GM18526 (cell line): ENCODE measurements around the gene PPP1R12A.

Experiments
- POLR2A ChIP-seq: IDR thresholded peaks from 3 replicates; pipeline ENCODE4 v1.6.1; 2011; ENCODE audit not compliant: insufficient read length; ENCODE audit errors: extremely low read depth

PPP1R12A gene

DNA sequence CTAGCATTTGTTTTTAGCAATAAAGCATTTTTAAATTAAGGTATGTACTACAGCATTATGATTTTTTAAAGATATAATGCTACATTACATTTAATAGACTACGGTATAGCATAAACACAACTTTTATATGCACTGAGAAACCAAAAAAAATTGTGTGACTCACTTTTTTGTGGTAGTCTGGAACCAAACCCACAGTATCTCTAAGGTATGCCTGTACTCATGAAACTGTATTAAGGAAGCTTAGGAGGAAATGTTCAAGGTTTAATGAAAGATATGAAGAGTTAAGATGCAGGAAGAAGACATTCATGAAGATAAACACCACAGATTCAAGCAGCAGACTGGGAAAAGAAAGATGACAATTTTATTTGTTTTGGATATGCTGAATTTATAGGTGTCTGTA lies 51.7 kb downstream of the PPP1R12A start:
- no peak for TF ChIP-seq POLR2A

- no peak for TF ChIP-seq POLR2A
Observed at GRCh38 chr12:79881351-79881750, 53.5 kb downstream of the PPP1R12A start.

DNA sequence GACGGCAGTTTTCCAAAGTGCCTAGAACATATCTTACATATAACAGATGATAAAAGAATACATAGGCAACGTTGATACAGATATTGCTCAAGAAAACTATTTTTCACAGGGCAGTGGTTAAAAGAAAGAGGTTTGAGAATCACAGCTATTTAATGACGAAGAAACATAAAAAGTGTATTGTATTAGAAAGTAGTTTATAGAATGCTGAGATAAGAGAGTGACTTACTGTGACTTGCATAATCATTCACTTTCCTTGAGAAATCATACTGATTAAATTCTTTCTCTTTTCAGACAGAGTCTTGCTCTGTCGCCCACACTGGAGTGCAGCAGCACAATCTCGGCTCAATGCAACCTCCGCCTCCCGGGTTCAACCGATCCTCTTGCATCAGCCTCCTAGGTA lies 57.7 kb downstream of the PPP1R12A start:
- no peak for TF ChIP-seq POLR2A

GRCh38 chr12:79874665-79875064 lies 60.2 kb downstream of the PPP1R12A start:
- no peak for TF ChIP-seq POLR2A

- TF ChIP-seq POLR2A = no peak
Observed at GRCh38 chr12:79873201-79873600, 61.7 kb downstream of the PPP1R12A start.

DNA sequence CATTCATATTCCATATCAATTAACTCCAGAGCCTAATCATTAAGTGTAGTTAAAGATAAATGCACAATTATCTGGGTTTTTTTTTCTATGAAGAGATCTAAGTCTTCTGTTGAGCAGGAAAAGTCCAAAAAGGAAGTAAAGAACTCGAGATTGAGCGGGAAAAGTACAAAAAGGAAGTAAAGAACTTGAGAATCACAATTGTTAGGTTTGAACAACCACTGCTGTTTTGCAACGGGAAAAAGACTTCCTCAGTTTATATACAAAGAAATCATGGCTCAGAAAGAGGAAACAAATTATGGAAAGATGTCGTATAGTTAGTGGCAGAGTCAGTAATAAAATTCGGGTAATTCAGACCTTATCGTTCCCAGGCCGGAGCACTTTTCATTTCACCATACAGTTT lies 63.3 kb downstream of the PPP1R12A start:
- TF ChIP-seq POLR2A = no peak

DNA sequence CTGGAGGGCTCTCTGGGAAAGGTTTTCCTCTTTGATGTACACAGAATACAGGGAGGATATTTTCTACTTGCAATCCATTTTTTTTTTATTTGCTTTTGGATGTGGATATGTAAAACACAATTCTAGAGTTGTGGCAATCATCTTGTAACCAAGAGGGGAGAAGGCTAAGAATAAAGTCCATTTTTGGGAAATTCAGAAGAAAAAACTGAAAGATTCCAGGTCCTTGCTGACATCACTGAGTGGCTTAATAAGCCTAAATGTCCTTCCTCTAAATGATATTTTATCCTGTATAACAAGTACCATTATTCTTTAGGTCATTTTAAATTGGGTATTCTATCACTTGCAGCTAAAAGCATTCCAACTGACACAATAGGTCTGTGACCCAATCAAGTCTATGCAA lies 64.0 kb downstream of the PPP1R12A start:
- TF ChIP-seq POLR2A = no peak

- no peak for TF ChIP-seq POLR2A
Observed at GRCh38 chr12:79859646-79860045, 75.3 kb downstream of the PPP1R12A start.

DNA sequence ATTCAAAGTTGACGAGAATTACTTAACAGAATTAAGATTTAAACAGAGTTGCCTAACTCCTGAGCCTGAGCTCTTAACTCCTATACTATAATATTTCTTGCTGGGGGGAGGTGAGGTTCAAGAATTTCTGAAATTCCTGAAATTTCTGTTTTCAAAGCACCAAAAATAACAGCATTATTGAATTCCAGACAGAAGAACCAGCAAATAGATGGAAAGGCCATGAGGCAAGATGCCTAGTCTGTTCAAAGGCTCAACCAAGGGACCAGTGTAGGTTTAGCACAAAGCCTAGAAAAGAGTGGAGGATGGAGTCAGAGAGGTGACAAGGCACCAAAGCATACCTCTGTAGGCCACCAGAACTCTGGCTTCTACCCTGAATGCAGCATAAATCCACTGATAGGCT lies 76.4 kb downstream of the PPP1R12A start:
- TF ChIP-seq POLR2A = no peak

DNA sequence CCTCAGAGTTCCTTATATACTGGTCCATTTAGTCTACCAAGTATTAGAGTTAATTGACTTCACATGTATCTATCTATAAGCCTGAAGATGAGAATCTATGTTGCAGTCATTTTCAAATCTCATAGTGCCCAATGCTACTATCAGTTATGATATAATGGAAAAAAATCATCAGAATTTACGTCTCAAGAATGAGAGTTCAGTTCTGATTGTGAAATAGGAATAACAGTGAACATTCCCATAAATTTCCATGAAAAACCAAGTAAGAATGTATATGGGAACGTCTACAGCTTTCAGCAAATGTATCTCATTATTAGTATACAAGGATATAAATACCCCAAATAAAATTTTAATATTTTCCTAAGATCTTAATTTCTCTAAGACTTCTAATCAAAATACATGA lies 77.2 kb downstream of the PPP1R12A start:
- no peak for TF ChIP-seq POLR2A

DNA sequence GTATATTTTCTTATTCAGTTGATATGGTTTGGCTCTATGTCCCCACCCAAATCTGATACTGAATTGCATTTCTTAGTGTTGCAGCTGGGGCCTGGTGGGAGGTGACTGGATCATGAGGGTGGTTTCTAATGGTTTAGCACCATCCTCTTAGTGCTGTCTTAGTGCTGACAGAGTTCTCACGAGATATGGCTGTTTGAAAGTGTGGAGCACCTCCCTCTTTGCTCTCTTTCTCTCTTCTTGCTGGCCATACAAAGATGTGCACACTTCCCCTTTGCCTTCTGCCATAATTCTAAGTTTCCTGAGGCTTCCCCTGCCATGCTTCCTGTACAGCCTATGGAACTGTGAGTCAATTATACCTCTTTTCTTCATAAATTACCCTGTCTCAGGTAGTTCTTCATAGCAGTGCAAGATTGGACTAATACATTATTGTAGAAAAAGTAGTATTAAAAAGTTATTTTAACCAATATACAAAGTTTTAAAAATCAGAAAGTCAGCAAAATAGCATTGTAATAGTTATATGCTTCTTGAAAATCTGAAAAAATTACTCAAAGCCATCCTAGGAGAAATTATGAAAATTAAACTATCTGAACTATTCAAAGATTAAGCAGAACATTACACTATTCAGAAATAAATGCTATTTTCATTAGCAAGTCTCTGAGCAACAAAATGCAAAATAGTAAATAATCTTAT lies 84.1 kb downstream of the PPP1R12A start:
- no peak for TF ChIP-seq POLR2A

GRCh38 chr12:79848339-79848738 lies 86.6 kb downstream of the PPP1R12A start:
- TF ChIP-seq POLR2A = no peak

DNA sequence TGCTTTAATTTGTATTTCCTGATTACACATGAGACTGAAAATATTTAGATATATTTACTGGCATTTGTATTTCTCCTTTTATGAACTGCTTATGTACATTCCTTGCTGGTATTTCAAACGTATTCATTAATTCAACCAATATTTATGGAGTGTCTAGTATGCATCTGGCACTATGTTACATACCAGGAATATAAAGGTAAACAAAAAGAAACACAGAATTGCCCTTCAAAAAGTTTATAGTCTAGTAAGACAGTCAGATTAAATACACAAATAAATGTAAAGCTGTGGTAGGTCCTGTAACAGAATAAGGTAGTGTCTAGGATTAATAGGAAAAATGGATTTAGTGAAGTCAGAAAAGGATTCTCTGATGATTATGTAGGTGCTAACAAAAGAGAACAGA lies 87.5 kb downstream of the PPP1R12A start:
- TF ChIP-seq POLR2A = no peak

GRCh38 chr12:79844693-79845092 lies 90.2 kb downstream of the PPP1R12A start:
- no peak for TF ChIP-seq POLR2A

DNA sequence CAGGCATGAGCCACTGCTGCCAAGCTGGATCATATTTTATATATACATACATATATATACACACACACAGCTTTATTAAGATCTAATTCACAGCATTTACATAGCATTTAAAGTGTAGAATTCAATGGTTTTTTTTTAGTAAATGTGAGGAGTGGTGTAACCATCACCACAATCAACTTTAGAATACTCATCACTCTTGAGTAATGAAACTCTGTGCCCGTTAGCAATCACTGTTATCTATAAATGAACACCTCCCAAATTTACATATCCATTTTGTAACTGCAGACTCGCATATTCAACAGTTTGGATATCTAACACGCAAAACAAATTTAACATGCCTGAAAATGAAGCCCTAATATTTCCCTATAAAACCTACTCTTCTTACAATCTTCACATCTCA lies 90.9 kb downstream of the PPP1R12A start:
- TF ChIP-seq POLR2A = no peak

GRCh38 chr12:79842630-79843029 lies 92.3 kb downstream of the PPP1R12A start:
- no peak for TF ChIP-seq POLR2A

DNA sequence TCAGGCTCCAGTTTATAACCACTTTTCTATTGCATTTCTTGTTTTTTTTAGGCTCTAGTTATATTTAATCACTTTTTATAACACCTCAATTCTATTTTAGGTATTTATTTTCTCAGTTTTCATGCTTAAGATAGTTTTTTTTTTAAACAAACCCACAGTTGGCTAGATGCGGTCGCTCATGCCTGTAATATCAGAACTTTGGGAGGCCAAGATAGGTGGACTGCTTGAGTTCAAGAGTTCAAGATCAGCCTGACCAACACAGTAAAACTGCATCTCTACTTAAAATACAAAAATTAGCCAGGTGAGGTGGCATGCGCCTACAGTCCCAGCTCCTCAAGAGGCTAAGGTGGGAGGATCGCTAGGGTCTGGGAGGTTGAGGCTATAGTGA lies 93.0 kb downstream of the PPP1R12A start:
- TF ChIP-seq POLR2A = no peak
